GM18498 (cell line): ENCODE data around the gene CACNG5.

Experiments
- ATAC-seq: cut with Tn5 transposase; IDR thresholded peaks from one replicate; pipeline ENCODE4 v1.9.1; 2021; ENCODE audit warnings: mild to moderate bottlenecking, moderate library complexity; ENCODE audit not compliant: unreplicated experiment

CACNG5 gene

GRCh38 chr17:66834919-66835454 lies at the start of gene CACNG5:
Gene CACNG5 (plus strand): TSS chr17:66835117. CDS start chr17:66877333, 42,216 bp downstream.
- no peak for ATAC-seq

DNA sequence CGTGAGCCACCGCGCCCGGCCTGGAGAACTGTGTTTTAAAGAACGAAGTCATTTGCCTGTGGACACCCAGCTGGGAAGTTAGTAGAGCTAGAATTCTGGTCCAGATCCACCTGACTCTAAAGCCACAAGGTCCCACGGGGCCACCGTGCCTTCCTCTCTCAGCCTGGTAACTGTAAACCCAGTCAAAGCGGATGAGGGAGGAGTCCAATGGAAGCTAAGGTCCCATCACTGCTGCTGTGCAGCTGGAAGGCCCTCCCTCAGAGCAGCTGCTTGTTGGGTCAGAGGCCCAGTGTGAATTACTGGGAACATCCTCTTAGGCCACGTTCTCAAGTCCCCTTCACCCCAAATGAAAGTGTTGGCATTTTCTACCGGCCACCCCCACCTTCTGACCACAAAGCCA lies 48.8 kb upstream of the CACNG5 start:
- no peak for ATAC-seq

DNA sequence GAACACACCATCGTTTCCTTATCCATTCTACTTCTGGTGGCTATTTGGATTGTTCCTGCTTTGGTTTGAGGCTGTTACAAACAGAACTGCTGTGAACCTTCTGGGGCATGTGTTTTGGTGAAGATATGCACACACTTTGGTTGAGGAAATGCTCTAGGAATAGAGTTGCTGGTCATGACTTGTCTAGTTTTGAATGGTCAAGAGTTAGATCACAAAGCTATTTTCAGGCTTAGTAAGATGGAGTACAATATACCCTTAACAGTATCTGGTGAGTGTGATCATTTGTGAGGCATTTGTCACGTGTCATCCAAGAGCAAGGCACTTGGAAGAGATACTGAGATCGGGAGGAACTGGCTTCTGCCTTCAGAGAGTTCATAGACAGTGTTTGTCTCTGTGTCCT lies 47.0 kb upstream of the CACNG5 start:
- no peak for ATAC-seq

DNA sequence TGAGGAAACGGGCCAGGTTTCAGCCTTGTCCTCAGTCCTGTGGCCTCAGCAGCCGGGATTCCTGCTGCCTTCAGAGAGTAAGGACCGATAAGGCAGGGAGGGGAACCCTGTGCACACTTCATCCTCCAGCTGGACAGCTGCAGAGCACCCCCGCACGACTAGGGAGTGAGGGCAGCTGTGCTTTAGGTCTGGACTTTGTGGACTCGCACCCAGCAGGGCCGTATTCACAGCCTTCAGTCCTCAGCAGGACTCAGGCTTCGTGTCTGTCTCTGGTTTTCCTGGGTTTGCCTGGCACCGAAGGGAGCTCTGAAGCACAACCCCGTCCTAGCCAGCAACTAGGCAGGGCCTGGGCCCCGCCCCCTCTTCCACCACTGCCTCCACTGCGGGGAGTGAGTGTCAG lies 45.8 kb upstream of the CACNG5 start:
- ATAC-seq = no peak

- ATAC-seq = no peak
These were observed 44.9 kb upstream of the CACNG5 start for GRCh38 chr17:66789961-66790437.

GRCh38 chr17:66790501-66791061 lies 44.3 kb upstream of the CACNG5 start:
- no peak for ATAC-seq

- ATAC-seq = no peak
These were observed 43.6 kb upstream of the CACNG5 start for GRCh38 chr17:66791347-66791746.

DNA sequence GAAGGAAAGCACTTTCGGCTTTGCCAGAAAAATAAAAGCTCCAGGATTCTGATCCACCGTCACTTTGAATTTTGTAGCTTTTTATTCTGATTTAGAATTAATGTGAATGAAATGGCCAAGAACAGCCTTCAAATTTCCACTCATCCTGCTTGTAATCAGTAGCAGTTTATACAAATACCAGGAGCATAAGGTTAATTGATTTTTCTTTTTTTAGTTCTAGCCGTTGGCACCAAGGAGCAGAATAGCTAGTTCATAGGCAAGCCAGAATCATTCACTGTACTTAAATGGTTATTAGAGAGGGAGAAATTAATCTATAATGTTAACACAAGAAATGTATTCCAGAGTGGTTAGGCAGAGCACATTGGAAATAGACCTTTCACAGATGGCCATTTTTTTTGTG lies 41.1 kb upstream of the CACNG5 start:
- no peak for ATAC-seq

GRCh38 chr17:66795486-66795885 lies 39.4 kb upstream of the CACNG5 start:
- ATAC-seq = no peak

- no peak for ATAC-seq
These were observed 34.9 kb upstream of the CACNG5 start for GRCh38 chr17:66799849-66800537.

DNA sequence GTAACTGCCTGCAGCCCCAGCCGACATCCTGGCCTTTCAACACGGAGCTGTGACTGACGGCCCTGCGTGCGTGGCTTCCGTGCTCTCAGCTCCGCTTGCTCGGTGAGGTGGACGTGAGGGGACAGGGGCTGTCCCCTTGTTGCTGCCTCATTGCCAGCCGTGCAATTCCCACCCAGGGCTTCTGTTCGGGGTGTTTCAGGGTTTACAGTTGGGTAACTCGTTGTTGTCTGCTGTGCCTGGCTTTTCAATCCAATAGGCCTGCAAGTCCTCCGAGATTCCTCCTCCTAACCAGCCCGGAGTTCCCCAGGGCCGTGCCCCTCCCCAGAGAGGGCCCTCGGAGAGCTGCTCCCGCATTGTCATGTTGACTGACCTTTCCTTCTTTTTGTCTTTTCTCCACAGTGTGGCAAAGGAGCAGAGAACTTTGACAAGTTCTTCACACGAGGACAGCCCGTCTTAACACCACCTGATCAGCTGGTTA lies 31.4 kb upstream of the CACNG5 start:
- no peak for ATAC-seq

DNA sequence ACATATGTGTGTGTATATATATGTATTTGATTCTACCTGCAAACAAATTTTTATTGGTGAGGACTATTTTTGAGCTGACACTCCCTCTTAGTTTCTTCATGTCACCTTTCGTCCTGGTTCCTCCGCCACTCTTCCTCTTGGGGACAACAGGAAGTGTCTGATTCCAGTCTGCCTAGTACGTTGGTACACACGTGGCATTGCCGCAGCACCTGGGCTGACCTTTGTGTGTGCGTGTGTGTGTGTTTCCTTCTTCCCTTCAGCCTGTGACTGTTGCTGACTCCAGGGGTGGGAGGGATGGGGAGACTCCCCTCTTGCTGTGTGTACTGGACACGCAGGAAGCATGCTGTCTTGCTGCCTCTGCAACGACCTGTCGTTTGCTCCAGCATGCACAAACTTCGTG lies 29.4 kb upstream of the CACNG5 start:
- ATAC-seq = no peak

- ATAC-seq = no peak
These were observed 27.7 kb upstream of the CACNG5 start for GRCh38 chr17:66807182-66807581.

GRCh38 chr17:66809408-66809807 lies 25.5 kb upstream of the CACNG5 start:
- no peak for ATAC-seq

DNA sequence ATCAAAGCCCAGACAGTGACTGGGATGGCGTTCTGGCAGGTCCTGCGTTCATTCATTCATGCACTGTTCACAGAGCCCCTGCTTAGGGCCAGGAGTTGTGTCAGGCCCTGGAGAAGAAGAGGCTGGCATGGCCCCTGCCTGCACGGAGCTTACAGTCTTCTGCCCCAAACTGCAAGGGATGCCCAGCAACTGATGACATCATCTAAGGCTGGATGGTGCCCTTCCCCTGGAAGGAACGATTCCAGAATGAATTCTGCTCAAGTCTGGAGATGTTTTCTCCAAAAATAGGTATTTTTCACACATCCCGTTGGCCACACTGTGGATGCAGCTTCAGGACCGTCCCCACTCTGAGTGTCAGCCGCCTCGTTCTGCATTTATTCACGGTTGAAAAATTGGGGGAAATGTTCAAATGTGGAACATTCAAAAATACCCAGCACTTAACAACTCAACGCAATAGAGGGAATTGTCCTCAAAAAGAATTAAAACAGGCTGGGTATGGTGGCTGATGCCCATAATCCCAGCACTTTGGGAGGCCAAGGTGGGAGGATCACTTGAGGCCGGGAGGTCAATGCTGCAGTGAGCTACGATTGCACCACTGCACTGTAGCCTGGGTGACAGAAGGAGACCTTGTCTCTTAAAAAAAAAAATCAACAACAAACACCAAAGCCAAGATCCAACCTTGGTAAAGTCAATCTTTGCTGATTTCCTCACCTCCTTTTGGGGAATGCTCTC lies 23.8 kb upstream of the CACNG5 start:
- ATAC-seq = no peak

GRCh38 chr17:66811683-66812054 lies 23.2 kb upstream of the CACNG5 start:
- ATAC-seq = no peak

DNA sequence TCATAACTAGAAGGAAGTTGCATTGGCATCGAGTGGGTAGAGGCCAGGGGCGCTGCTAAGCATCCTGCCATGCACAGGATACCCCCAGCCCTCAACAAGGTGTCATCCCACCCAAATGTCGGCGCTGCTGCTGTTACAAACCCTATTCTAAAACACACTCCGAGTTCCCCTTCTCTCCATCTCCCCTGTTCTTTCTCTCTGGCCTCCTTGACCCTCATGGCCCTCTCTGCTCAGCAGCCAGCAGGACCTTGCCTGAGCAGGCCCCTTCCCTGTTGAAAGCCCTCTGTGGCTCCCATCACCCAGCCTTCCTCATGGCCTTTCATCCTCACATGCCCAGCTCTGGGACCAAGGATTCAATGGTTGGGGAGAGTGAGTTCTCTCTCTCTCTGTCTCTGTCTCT lies 22.3 kb upstream of the CACNG5 start:
- no peak for ATAC-seq

- ATAC-seq = no peak
These were observed 21.6 kb upstream of the CACNG5 start for GRCh38 chr17:66813296-66813695.

GRCh38 chr17:66814026-66814425 lies 20.9 kb upstream of the CACNG5 start:
- ATAC-seq = no peak

DNA sequence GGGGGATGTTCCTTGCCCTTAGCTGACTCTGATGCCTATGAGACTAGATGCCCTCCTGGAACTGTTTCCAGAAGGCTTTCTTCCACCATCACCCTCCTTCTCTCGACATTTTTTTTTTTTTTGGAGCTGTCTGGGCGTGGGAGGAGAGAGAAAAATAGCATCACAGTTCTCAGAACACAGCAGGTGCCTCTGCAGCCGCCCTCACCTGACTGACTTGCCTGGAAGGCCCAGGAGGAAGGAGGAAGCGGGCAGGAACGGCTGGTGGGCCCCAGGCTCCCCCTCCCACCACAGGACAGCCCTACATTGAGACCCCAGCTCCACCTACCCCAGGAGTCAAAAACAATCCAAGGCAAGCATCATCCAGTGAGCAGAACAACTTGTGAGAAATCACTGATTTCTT lies 20.3 kb upstream of the CACNG5 start:
- ATAC-seq = no peak

DNA sequence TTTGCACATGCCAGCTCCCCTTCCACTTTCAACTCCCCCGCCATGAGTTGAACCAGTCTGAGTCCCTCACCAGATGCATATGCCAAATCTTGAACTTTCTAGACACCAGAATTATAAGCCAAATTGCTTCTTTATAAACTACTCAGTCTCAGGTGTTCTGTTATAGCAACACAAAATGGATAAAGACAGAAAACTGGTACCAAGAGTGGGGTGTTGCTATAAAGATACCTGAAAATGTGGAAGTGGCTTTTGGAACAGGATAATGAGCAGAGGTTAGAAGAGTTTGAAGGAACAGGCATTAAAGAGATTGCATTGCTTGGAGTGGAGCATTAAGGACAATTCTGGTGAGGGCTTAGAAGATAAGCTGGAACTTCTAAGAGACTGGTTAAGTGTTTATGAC lies 17.2 kb upstream of the CACNG5 start:
- no peak for ATAC-seq

GRCh38 chr17:66819466-66819865 lies 15.5 kb upstream of the CACNG5 start:
- no peak for ATAC-seq
